Panc1 (cell line): ENCODE measurements around the gene ZNF503. TPM values are rescaled to one million over a fixed set of nuclear protein-coding genes. Genes with fewer than 3 reads are reported as not detected.

Experiments used
- ATAC-seq: fragments of 200-7000 bp; cut with Tn5 transposase; 2 replicates; pipeline ENCODE4 v1.9.1; 2020; ENCODE audit warnings: mild to moderate bottlenecking, moderate library complexity
- BruUV-seq: library from RNA; stranded (reverse); fragments of 400-500 nt; replicated peaks from 2 replicates; lab custom pipeline; 2021; lab: Mats Ljungman, UMichigan
- CTCF ChIA-PET: fragments of 300-600 bp; sonication (Branson Sonifier 250); formaldehyde crosslinking; loops from one replicate; lab custom pipeline; 2022; ENCODE audit warnings: antibody characterized with exemption; lab: Charles Lee
- POLR2A ChIA-PET: fragments of 300-600 bp; sonication (Branson Sonifier 250); formaldehyde crosslinking; loops from one replicate; lab custom pipeline; 2022; ENCODE audit warnings: antibody characterized with exemption; lab: Charles Lee
- DNase-seq: peaks from one replicate; pipeline ENCODE4 v3.0.0-alpha.2; 2010; ENCODE audit warnings: low read depth, low spot score
- H3K27ac ChIP-seq: 2 replicates; pipeline ENCODE4 v1.5.1; 2011; ENCODE audit warnings: mild to moderate bottlenecking, low read length, inconsistent platforms
- H3K27me3 ChIP-seq: fragments of 200-500 bp; sonication (Bioruptor generic); 2 replicates; pipeline ENCODE4 v1.6.0; 2014; ENCODE audit warnings: low read length, inconsistent platforms; ENCODE audit not compliant: control insufficient read depth, insufficient read depth
- H3K36me3 ChIP-seq: fragments of 200-500 bp; sonication (Bioruptor generic); 2 replicates; pipeline ENCODE4 v1.5.1; 2014; ENCODE audit warnings: inconsistent platforms, mild to moderate bottlenecking, low read length, moderate library complexity; ENCODE audit not compliant: control insufficient read depth, insufficient read depth
- H3K4me1 ChIP-seq: 2 replicates; pipeline ENCODE4 v1.5.1; 2011; ENCODE audit warnings: inconsistent platforms, mild to moderate bottlenecking, low read length, moderate library complexity; ENCODE audit not compliant: control insufficient read depth, insufficient read depth
- H3K4me3 ChIP-seq, 2 experiments: 2 replicates each; pipeline ENCODE4 v1.5.1; 2011 to 2012; ENCODE audit warnings: low read depth in 2 of 2, low read length in 2 of 2, mild to moderate bottlenecking in 2 of 2, inconsistent platforms in 1 of 2, moderate library complexity in 1 of 2
- H3K9me3 ChIP-seq: fragments of 200-500 bp; sonication (Bioruptor generic); 2 replicates; pipeline ENCODE4 v1.5.1; 2014; ENCODE audit warnings: low read depth, mild to moderate bottlenecking, inconsistent platforms, low read length, moderate library complexity; ENCODE audit not compliant: control insufficient read depth, insufficient read depth
- CTCF ChIP-seq: fragments of 450-650 bp; IDR thresholded peaks from 2 replicates; pipeline ENCODE4 v1.5.1; 2017; ENCODE audit warnings: mild to moderate bottlenecking
- POLR2AphosphoS5 ChIP-seq: IDR thresholded peaks from 2 replicates; pipeline ENCODE4 v1.6.1; 2012; ENCODE audit warnings: mild to moderate bottlenecking, low read depth, low read length, moderate library complexity
- REST ChIP-seq, 2 experiments: IDR thresholded peaks; 2 replicates each; pipeline ENCODE4 v1.6.1; 2011 to 2012; ENCODE audit warnings: low read depth in 2 of 2, control low read depth in 1 of 2, low read length in 1 of 2, mild to moderate bottlenecking in 1 of 2, moderate library complexity in 1 of 2; ENCODE audit not compliant: insufficient read depth in 1 of 2
- SIN3A ChIP-seq: IDR thresholded peaks from 2 replicates; pipeline ENCODE4 v1.6.1; 2012; ENCODE audit warnings: low read depth, mild to moderate bottlenecking, low read length, moderate library complexity, borderline replicate concordance; ENCODE audit not compliant: insufficient read depth
- TCF7L2 ChIP-seq: IDR thresholded peaks from 2 replicates; pipeline ENCODE4 v1.6.1; 2011; ENCODE audit warnings: mild to moderate bottlenecking, low read depth, low read length, inconsistent platforms
- in situ Hi-C: cut with HindIII; loops from 2 replicates; pipeline ENCODE4 v1.10.0; 2016; ENCODE audit warnings: low sequenced_read_pairs, low pct_unique_long_range_greater_than_20kb
- intact Hi-C: fragments of 100-400 bp; cut with micrococcal nuclease; formaldehyde crosslinking; loops from one replicate; pipeline ENCODE4 v1.10.0; 2022; ENCODE audit not compliant: unreplicated experiment
- total RNA-seq: library from RNA; stranded (reverse); gene quantifications from one replicate; pipeline ENCODE4 v1.2.1, GENCODE V29; 2021; ENCODE audit not compliant: unreplicated experiment

Gene ZNF503
- total RNA-seq, 1 experiment from 2014 or later, result 10.4 TPM

- DNase-seq (no peak), ATAC-seq (peak; percentile 5; the same call in 1 of the 2 replicates)
- no TSS peak for BruUV-seq
- Histone ChIP-seq H3K36me3 (peaks cover 6% of the 10 kb centered on the region), H3K27me3 (peaks cover 27% of the 10 kb centered on the region), H3K4me3 (peak overlapping the region; percentile 54 to 61), H3K9me3 (no peaks in the 10 kb centered on the region), H3K4me1 (peaks cover 9% of the 10 kb centered on the region; the same call in 1 of the 2 replicates), H3K27ac (peak overlapping the region; percentile 74)
- POLR2A ChIA-PET, result interaction anchor here (0.6 kb wide), 1 partner anchor 14 kb away, joined by 11 read pairs; no protein-coding TSS in a partner anchor
- in situ Hi-C loops, result no loop called here
- TF ChIP-seq TCF7L2, result no peak
- TF ChIP-seq REST (IDR thresholded peaks at IDR 0.05; ENCODE audit: insufficient read depth in 1 of 2, low read depth in 2 of 2, low read length in 1 of 2), result no peak
- no peak for TF ChIP-seq POLR2AphosphoS5
- no peak for TF ChIP-seq SIN3A
- TF ChIP-seq CTCF, result no peak
- intact Hi-C loops, result no loop called here
- CTCF ChIA-PET, result no interaction called here
Measured at GRCh38 chr10:75395932-75396630, 5.5 kb downstream of the ZNF503 start.

DNA sequence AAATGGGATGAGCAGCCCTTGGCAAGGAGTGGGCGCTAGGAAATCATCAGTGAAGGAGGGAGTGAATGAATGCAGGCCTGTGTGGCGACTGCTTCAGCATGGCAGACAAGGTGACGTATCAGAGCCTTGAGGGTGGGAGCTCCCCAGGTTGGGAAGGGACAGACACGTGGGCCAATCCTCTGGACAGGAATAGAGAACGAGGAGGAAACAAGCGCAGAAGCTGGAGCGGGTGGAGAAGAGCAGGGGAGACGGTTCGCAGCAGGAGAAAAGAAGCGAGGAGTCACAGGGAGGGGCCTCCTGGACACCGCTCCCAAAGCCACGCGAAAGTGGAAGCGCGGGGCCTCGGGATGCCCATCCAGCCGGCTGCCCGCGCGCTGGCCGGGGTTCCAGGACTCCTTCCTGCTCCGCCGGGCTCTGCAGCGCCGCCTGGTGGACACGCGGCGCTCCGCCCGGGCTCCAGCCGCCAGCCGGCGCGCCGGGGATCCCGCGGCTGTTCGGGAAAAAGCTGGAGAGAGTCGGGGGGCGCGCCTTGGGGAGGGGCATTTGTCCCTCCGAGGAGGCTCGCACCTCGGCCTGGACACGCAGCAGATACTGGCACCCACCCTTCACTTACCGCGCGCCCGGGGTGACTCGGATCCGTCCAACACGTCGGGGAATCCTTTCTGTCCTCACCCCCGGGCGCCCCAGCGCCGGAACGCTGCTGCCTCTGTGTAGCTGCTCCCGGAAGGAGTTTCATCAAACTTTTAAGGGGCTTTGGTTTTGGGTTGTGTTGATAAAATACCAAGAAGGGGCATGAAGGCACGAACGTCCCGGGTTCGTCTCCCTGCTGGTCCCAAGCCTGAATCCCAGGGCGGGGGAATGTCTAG lies 6.3 kb downstream of the ZNF503 start:
- peaks cover 23% of the 10 kb centered on the region for H3K27me3 ChIP-seq
- ChIA-PET POLR2A (no interaction called here), CTCF (interaction anchor here (0.6 kb wide), 2 partner anchors 212 to 862 kb away, joined by 3 read pairs; no protein-coding TSS in a partner anchor)
- DNase-seq (no peak), ATAC-seq (peak; percentile 47)
- peaks cover 2% of the 10 kb centered on the region; the same call in 1 of the 2 replicates for H3K4me1 ChIP-seq
- in situ Hi-C loops, result no loop called here
- peak overlapping the region; percentile 74 for H3K27ac ChIP-seq
- intact Hi-C loops, result no loop called here
- TF ChIP-seq CTCF, result peak; percentile 100
- TF ChIP-seq POLR2AphosphoS5, result no peak
- no peaks in the 10 kb centered on the region for H3K9me3 ChIP-seq
- BruUV-seq, result no TSS peak
- H3K36me3 ChIP-seq, result peaks cover 2% of the 10 kb centered on the region
- peak overlapping the region; percentile 54 to 61 for H3K4me3 ChIP-seq
